IPS DF 6.9 (cell line): ENCODE results near the gene ZNF414.
"Not testable (repeated sequence)": the region's sequence is repeated elsewhere in the genome, so short reads cannot be mapped to it uniquely, and the experiment has no call there.

ENCODE experiments used
- DNase-seq: peaks from one replicate; pipeline ENCODE4 v3.0.0-alpha.2; 2013; ENCODE audit warnings: low read depth, low spot score
- H3K27ac ChIP-seq: one replicate; pipeline ENCODE4 v1.5.1; 2013; ENCODE audit warnings: low read length, control low read depth
- H3K27me3 ChIP-seq: 2 replicates; pipeline ENCODE4 v1.6.1; 2013; ENCODE audit warnings: mild to moderate bottlenecking, low read length; ENCODE audit not compliant: control insufficient read depth, insufficient read depth
- H3K36me3 ChIP-seq: 2 replicates; pipeline ENCODE4 v1.6.1; 2013; ENCODE audit warnings: low read length; ENCODE audit not compliant: control insufficient read depth, insufficient read depth
- H3K4me1 ChIP-seq: 2 replicates; pipeline ENCODE4 v1.6.1; 2013; ENCODE audit warnings: low read length; ENCODE audit not compliant: control insufficient read depth, insufficient read depth
- H3K4me3 ChIP-seq: 2 replicates; pipeline ENCODE4 v1.5.1; 2013; ENCODE audit warnings: mild to moderate bottlenecking, low read length
- H3K9me3 ChIP-seq: 2 replicates; pipeline ENCODE4 v1.6.1; 2013; ENCODE audit warnings: low read length, inconsistent platforms; ENCODE audit not compliant: control insufficient read depth, insufficient read depth
- WGBS: extraction: QIAGEN DNeasy Blood & Tissue Kit; methylation state at CpG from one replicate; pipeline ENCODE4 v1.1.7; 2013; ENCODE audit warnings: mixed read lengths, missing lambda C conversion rate; ENCODE audit not compliant: insufficient read length, insufficient coverage; 5-methylcytosine and 5-hydroxymethylcytosine counted together

The ZNF414 gene

GRCh38 chr19:8518536-8518935, 4.6 kb upstream of the ZNF414 start:
- WGBS = no CpG with 5 or more reads among the region's 11 CpGs
- no peaks in the 10 kb centered on the region for H3K9me3 ChIP-seq
- H3K4me3 ChIP-seq = no peak overlapping the region
- H3K27ac ChIP-seq = no peak overlapping the region
- no peaks in the 10 kb centered on the region for H3K36me3 ChIP-seq
- no peaks in the 10 kb centered on the region for H3K4me1 ChIP-seq
- no peaks in the 10 kb centered on the region for H3K27me3 ChIP-seq
- no peak for DNase-seq

DNA sequence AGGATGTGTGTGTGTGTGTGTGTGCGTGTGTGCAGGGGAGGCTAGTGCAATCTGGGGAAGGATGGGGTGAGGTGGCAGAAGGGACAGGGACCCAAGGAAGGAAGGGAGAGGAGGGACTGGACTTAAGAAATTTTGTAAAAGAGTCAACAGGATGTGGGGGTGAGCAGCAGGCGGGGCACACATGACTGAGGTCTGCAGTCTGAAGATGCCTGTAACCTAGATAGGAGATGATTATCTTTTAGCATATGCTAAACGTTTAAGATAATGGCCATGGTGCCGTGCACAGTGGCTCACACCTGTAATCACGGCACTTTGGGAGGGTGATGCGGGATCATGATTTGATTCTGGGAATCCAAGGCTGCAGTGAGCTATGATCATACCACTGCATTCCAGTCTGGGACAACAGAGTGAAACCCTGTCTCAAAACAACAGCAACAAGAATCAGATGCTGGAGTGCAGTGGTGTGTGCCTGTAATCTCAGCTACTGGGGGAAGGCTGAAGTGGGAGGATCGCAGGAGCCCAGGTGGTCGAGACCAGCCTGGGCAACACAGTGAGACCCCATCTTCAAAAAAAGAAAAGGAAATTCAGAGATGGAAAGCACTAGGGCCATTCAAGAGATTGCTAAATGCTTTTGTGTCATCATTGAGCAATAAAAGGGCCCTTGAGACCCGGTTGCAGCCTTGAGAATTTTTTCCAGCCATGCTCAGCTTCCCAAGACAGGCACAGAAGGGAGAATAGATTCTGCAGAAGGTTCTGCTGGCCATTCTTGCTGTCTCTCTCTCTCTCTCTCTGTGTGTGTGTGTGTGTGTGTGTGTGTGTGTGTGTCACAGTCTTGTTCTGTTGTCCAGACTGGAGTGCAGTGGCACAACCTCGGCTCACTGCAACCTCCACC, 3.8 kb upstream of the ZNF414 start:
- Histone ChIP-seq H3K27me3 (no peaks in the 10 kb centered on the region), H3K27ac (no peak overlapping the region), H3K4me3 (no peak overlapping the region), H3K4me1 (peaks cover 4% of the 10 kb centered on the region), H3K9me3 (no peaks in the 10 kb centered on the region), H3K36me3 (no peaks in the 10 kb centered on the region)
- no peak for DNase-seq
- no CpG with 5 or more reads among the region's 10 CpGs for WGBS

- no peak overlapping the region for H3K4me3 ChIP-seq
- no peaks in the 10 kb centered on the region for H3K9me3 ChIP-seq
- peaks cover 4% of the 10 kb centered on the region for H3K4me1 ChIP-seq
- no peaks in the 10 kb centered on the region for H3K36me3 ChIP-seq
- H3K27me3 ChIP-seq = no peaks in the 10 kb centered on the region
- WGBS = no CpG with 5 or more reads among the region's 11 CpGs
- no peak for DNase-seq
- H3K27ac ChIP-seq = no peak overlapping the region
Observed at GRCh38 chr19:8515317-8515716, 1.4 kb upstream of the ZNF414 start.

GRCh38 chr19:8514505-8515009, 590 bp upstream of the ZNF414 start:
- H3K4me3 ChIP-seq, H3K36me3 ChIP-seq, H3K9me3 ChIP-seq, H3K27ac ChIP-seq, H3K27me3 ChIP-seq, H3K4me1 ChIP-seq, DNase-seq: not testable (repeated sequence)
- WGBS = no CpG with 5 or more reads among the region's 21 CpGs

DNA sequence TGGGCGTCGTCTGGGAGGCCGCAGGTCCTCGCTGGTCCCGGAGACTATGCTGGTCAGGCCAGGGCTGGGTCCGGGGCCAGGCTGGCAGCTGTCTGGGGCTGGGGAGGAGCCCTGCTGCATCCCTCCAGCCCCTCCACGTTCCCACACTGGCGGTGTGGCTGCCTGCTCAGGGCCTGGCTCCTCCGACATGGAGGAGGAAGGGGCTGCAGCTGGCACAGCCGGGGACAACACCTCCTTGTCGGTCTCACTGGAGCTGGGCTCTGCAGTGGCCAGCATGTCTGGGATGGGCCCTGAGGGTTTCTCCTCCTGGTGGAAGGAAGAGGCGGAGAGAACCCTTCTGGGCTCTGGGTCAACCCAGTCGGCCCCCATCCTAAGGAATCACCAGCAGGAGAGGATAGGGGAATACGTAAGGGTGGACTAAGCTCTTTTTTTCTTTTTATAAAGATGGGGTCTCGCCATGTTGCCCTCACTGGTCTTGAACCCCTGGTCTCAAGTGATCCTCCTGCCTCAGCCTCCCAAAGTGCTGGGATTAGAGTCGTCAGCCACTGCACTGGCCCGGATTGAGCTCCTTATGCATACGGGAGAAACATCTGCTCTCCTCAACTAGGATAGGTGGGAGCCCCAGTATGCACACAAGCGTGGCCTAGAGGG, 806 bp downstream of the ZNF414 start:
- peak overlapping the region; percentile 6; the same call in 1 of the 2 replicates for H3K4me3 ChIP-seq
- H3K27ac ChIP-seq = no peak overlapping the region
- H3K27me3 ChIP-seq = no peaks in the 10 kb centered on the region
- no peaks in the 10 kb centered on the region for H3K9me3 ChIP-seq
- H3K36me3 ChIP-seq = no peaks in the 10 kb centered on the region
- no CpG with 5 or more reads among the region's 19 CpGs for WGBS
- peaks cover 4% of the 10 kb centered on the region for H3K4me1 ChIP-seq
- DNase-seq = no peak

DNA sequence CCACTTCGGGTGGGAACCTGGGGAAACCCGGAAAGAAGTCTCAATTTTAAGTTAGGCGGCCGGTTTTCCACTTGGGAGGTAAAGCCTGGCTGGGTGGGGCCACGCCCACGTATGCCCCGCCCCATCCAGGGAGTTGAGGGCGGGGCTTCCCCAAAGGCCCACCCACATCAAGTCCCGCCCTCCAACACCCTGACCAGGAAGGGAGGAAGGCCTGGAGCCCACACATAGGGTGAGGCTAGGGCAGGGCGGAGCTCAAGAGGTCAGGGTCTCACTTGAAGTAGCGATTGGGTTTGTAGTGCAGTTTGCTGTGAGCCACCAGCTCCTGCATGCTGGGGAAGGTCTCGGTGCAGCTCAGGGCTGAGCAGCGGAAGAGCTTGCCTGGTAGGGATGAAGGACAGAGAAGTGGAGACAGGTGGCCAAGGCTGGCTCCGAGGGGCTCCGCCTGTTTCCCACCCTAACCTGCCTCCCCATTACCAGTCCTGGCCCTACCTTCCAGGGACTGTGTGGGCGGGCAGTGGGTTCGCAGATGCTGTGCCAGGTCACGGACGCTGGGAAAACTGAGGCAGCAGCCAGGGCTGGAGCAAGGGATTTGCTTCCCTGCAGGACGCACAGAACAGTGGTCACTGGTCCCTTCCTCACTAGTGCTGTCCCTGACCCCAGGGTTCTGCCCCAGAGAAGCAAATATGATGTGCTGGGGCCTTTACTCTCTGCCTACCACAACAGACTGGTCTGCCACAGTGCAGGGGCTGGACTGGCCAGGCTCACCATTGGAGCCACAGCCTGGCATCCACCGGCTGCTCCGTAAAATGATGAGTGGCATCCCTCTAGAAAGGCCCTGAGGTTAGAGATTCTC, 1.6 kb downstream of the ZNF414 start:
- H3K27me3 ChIP-seq = no peaks in the 10 kb centered on the region
- no peaks in the 10 kb centered on the region for H3K36me3 ChIP-seq
- no peak for DNase-seq
- H3K4me1 ChIP-seq = peaks cover 4% of the 10 kb centered on the region
- H3K4me3 ChIP-seq = no peak overlapping the region
- H3K27ac ChIP-seq = no peak overlapping the region
- WGBS = no CpG with 5 or more reads among the region's 22 CpGs
- no peaks in the 10 kb centered on the region for H3K9me3 ChIP-seq

- DNase-seq = no peak
- H3K27me3 ChIP-seq = no peaks in the 10 kb centered on the region
- no peak overlapping the region for H3K4me3 ChIP-seq
- H3K36me3 ChIP-seq = no peaks in the 10 kb centered on the region
- no peak overlapping the region for H3K27ac ChIP-seq
- H3K4me1 ChIP-seq = peaks cover 4% of the 10 kb centered on the region
- no peaks in the 10 kb centered on the region for H3K9me3 ChIP-seq
- no CpG with 5 or more reads among the region's 45 CpGs for WGBS
Observed at GRCh38 chr19:8511573-8512101, 2.3 kb downstream of the ZNF414 start.

DNA sequence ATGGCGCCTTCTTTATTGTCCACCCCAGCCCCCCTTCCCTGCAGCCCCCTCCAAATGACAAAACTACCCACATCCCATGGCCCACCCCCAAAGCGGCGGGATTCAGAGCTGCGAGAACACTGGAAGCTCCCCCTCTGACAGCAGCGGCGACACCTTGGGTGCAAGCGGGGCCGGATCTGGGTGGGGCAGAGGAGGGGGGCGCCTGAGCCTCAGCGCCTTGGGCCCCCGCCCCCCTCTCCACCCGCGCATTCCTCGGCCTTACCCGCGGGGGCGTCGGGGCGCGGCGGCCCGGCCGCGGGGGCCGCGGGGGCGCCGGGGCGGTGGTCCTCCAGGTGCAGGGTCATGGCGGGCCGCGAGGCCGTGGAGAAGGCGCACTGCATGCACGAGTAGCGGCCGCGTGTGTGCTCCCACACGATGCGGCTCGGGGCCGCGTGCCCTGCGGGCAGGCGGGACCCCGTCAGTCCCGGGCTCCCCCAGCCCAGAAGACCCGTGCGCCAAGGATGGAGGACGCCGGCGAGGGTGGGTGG, 3.3 kb downstream of the ZNF414 start:
- Histone ChIP-seq H3K27me3 (no peaks in the 10 kb centered on the region), H3K9me3 (no peaks in the 10 kb centered on the region), H3K4me1 (peaks cover 5% of the 10 kb centered on the region), H3K4me3 (no peak overlapping the region), H3K36me3 (no peaks in the 10 kb centered on the region), H3K27ac (no peak overlapping the region)
- WGBS = no CpG with 5 or more reads among the region's 52 CpGs
- no peak for DNase-seq

DNA sequence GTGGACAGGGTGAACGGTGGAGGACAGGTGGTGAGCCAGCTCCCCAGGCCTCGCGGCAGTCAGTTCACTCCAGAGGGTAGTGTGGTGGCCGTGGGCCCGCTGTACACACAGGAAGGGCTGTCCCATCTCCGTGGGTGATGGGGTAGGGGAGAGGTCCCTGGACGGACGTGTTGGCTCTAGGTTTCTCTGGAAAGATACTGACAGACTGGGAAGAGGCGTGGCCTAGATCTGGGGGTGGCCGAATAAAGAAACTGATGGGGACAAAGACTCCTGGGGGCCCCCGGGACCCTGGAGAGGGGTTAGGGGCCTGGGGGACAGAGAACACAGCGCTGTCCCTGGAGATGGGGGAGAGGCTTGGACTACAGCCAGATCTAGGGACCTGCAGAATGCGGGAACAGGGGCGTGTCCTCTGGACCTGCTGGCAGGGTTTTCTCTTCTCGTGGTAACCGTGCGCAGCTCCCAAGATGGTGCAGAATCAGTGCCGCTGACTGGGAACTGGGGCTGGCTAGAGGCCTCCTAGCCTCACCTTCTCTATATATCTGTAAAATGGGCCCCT, 7.5 kb downstream of the ZNF414 start:
- no peak overlapping the region for H3K27ac ChIP-seq
- WGBS = no CpG with 5 or more reads among the region's 18 CpGs

More for the DNA sequence above, 7.5 kb downstream of the ZNF414 start:
- Histone ChIP-seq H3K9me3 (no peaks in the 10 kb centered on the region), H3K36me3 (no peaks in the 10 kb centered on the region), H3K4me1 (0 out of 2 replicates have a peak, but pooled peaks cover 1% of the 10 kb centered on the region), H3K4me3 (peak overlapping the region; percentile 37; the same call in 1 of the 2 replicates), H3K27me3 (no peaks in the 10 kb centered on the region)
- DNase-seq = no peak
